Right lobe of liver (tissue), 4 donors: ENCODE results near the gene HDLBP.

ENCODE experiments used
- CTCF ChIP-seq, 4 donors: fragments of 200-600 bp in 3 of 4; fragments of 450-650 bp in 1 of 4; IDR thresholded peaks; one replicate each; pipeline versions ENCODE4 v1.5.1 to v1.8.0; 2016 to 2022; ENCODE audit warnings: antibody characterized with exemption in 4 of 4, mild to moderate bottlenecking in 2 of 4
- POLR2A ChIP-seq: fragments of 450-650 bp; IDR thresholded peaks from one replicate; pipeline ENCODE4 v1.6.1; 2017; ENCODE audit warnings: antibody characterized with exemption, mild to moderate bottlenecking
- donor health status: DM: no; HTN: no; CAD: no.
- donor health status: DM: no; HTN: no; CAD: no.
- donor health status: DM: no; HTN: yes; CAD: no.

GRCh38 chr2:241304039-241304670, 11.3 kb downstream of the HDLBP start:
- TF ChIP-seq CTCF (IDR thresholded peaks at IDR 0.05) (no peak), POLR2A (no peak)
